ENCODE results near the gene LOXL4.
"Not testable (repeated sequence)": the region's sequence is repeated elsewhere in the genome, so short reads cannot be mapped to it uniquely, and the experiment has no call there.

Gene LOXL4

DNA sequence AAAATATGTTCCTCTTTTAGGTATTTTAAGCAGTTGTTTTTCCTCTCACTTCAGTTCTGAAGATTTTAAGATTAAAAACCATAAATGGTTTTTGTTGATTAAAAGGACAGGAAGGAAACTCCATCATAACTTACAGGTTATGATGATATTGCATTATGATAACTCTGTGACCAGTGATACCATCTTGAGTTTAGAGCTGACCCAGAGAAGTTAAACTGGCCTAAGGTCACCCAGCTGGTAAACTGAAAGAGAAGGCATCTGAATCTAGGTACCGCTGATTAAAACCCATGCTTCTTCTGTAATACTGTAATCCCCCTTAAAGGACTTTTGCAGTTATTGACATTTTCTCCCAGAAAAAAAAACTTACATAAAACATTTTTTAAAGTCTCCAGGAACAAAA, 29.6 kb downstream of the LOXL4 start:
- no peak for DNase-seq

DNA sequence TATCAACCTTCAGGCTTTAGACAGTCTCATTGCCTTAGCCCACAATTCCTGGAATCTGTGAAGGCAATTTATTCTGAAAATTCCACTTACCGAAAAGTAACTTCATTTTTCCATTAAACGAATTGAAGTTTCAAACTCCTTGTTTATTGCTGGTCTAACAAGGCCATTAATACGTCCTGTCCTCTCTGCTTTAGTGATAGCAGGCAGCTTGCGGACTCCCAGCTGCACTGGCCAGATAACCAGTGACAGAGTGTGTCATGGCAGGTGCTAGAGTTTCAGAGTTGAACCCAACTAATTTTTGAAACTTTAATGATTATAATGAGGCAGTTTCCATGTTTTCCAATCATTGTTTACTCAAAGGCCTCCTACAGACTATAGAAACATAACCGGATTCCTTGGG, 31.1 kb downstream of the LOXL4 start:
- DNase-seq = no peak

DNA sequence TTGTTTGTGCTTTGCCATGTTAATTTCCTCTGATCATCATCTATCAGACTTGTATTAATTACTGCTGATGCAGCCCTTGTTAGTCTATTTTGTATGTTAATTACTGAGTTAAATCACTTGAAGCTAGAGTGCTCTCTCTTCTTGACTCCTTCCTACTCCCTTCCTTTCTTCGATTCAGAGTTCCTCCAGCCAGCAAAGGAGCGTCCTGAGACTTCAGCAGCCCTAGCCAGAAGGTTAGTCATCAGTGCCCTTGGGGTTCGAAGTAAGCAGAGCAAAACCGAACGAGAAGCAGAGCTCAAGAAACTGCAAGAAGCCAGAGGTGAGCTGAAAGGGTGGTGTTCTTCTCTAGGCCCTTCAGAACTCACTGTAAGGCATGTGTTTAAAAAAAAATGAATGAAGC, 32.1 kb downstream of the LOXL4 start:
- DNase-seq = no peak

GRCh38 chr10:98231417-98231816, 36.6 kb downstream of the LOXL4 start:
- no peak for DNase-seq

DNA sequence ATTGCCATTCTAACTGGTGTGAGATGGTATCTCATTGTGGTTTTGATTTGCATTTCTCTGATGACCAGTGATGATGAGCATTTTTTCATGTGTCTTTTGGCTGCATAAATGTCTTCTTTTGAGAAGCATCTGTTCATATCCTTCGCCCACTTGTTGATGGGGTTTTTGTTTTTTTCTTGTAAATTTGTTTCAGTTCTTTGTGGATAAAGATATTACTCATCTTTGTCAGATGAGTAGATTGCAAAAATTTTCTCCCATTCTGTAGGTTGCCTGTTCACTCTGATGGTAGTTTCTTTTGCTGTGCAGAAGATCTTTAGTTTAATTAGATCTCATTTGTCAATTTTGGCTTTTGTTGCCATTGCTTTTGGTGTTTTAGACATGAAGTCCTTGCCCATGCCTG, 39.7 kb downstream of the LOXL4 start:
- not testable (repeated sequence) for DNase-seq

GRCh38 chr10:98227713-98228112, 40.3 kb downstream of the LOXL4 start:
- not testable (repeated sequence) for DNase-seq

GRCh38 chr10:98226508-98227144, 41.4 kb downstream of the LOXL4 start:
- DNase-seq = no peak

- no peak for DNase-seq
Observed at GRCh38 chr10:98224996-98225395, 43.0 kb downstream of the LOXL4 start.

GRCh38 chr10:98224509-98224908, 43.5 kb downstream of the LOXL4 start:
- DNase-seq = no peak

DNA sequence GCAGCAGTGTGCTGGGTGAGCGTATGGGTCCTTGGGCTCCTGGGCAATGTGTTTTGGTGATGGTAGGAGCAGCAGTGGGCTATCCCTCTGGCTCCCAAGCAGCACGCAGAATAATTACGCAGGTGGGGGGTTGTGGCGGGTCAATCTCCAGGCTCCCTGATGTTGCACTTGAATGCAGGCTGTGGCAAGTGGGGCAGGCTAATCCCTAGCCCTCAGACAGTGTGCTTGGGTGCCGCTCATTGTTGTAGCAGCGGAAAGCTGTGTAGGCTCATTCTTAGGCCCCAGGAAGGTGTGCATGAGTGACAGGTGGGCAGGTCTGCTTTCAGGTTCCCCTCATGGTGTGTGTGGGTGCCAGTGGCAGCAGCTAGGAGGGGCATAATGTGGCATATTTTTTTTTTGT, 44.1 kb downstream of the LOXL4 start:
- DNase-seq = no peak

- DNase-seq = no peak
Observed at GRCh38 chr10:98217801-98218200, 50.2 kb downstream of the LOXL4 start.

GRCh38 chr10:98215373-98215772, 52.6 kb downstream of the LOXL4 start:
- no peak for DNase-seq

DNA sequence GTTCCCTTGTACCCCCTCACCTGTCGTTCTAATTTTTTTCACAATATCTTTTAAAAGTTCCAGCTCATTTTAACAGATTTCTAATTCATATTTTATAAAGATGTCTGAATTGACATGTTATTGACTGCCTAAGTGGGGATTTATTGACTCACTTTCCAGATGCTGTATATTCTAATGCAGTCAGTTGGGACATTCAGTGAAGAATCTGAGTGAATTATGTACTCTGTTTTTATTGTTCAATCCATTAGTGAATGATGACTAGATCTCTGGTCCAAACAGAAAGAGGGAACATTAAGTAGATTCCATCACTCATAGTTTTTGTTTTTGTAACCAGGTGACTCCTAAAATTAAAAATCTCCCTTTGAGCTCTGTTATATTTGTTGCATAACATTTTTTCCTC, 54.3 kb downstream of the LOXL4 start:
- DNase-seq = no peak

DNA sequence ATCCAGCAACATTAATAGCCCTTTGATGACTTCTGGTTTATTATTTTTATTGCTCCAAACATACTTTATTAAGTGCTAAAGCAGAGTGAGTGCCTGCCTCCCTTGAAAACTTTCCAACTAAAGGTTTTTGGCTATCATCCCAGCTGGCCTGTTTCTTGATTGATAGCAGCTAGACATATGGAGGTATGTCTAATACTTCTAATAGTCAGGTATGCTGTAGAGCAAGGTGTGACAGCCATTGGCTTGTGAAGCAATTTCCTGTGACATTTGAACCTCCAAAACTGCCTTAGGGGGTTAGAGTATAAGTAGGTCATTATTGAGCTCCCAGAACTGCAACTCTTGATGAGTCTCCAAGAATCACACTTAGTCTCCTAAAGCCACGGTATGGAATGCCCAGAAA, 55.8 kb downstream of the LOXL4 start:
- DNase-seq = no peak

DNA sequence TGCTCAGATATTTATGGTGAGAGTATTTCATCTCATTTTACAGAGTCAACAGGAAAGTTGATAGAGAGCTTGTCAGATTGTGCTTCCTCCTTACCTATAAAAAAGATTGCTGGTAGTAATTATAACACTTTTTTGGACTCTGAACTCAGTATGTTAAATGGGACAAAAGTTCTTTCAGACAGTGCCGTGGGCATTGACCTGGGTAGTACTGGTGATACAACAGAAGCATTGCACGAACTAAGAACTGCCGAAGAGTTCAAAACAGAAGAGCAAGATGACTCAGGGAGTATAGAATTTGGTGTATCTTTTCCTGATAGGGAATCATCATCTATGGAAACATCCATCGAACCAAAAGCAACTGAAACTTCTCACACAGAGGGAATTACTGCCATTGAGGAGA, 58.6 kb downstream of the LOXL4 start:
- no peak for DNase-seq

- DNase-seq = no peak
Observed at GRCh38 chr10:98208925-98209324, 59.1 kb downstream of the LOXL4 start.

- DNase-seq = no peak
Observed at GRCh38 chr10:98205351-98205750, 62.6 kb downstream of the LOXL4 start.

- no peak for DNase-seq
Observed at GRCh38 chr10:98202378-98202777, 65.6 kb downstream of the LOXL4 start.

DNA sequence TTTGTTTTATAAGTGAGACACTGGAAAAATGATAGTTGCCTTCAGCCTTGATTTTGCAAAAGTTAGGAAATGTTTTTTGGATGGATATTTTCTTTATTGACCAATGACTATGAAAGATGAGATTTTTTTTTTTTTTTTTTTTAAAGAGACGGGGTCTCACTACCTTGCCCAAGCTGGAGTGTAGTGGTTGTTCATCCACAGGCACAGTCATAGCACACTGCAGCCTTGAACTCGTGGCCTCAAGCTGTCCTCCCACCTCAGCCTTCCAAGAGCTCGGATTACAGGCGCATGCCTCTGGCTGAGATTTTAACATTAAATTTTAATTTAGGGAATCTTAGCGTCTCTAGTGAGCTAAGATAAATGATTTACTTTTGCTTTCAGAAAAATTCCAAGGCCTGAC, 66.2 kb downstream of the LOXL4 start:
- DNase-seq = no peak

Measured in DMS79 treated with DMSO at 0.1 percent for 48 hours (cell line).